DND-41 (cell line): ENCODE data around the gene GLCE.

ENCODE experiments used
- ATAC-seq: fragments of 200-7000 bp; cut with Tn5 transposase; 3 replicates; pipeline ENCODE4 v1.9.1; 2021; ENCODE audit warnings: low read depth; ENCODE audit not compliant: insufficient read depth
- DNase-seq: peaks from one replicate; pipeline ENCODE4 v3.0.0-alpha.2; 2020
- H2AFZ ChIP-seq: 2 replicates; pipeline ENCODE4 v1.6.0; 2012; ENCODE audit warnings: low read depth, low read length
- H3K27ac ChIP-seq: 2 replicates; pipeline ENCODE4 v1.5.1; 2012; ENCODE audit warnings: low read length, inconsistent platforms
- H3K27me3 ChIP-seq: fragments of 200-600 bp; sonication (generic); 2 replicates; pipeline ENCODE4 v1.6.0; 2012; ENCODE audit warnings: low read length, mild to moderate bottlenecking, inconsistent platforms; ENCODE audit not compliant: insufficient read depth, poor library complexity
- H3K36me3 ChIP-seq: 2 replicates; pipeline ENCODE4 v1.5.1; 2012; ENCODE audit warnings: low read length, inconsistent platforms; ENCODE audit not compliant: insufficient read depth
- H3K4me1 ChIP-seq: 2 replicates; pipeline ENCODE4 v1.5.1; 2012; ENCODE audit warnings: mild to moderate bottlenecking, low read length; ENCODE audit not compliant: insufficient read depth
- H3K4me2 ChIP-seq: 2 replicates; pipeline ENCODE4 v1.6.0; 2012; ENCODE audit warnings: mild to moderate bottlenecking, moderate library complexity, low read length, inconsistent platforms; ENCODE audit not compliant: insufficient read depth
- H3K4me3 ChIP-seq, 2 experiments: fragments of 200-600 bp in 1 of 2; shearing (Covaris generic) in 1 of 2; 2 replicates each; pipeline ENCODE4 v1.5.1; 2012 to 2016; ENCODE audit warnings: inconsistent platforms in 2 of 2, low read length in 2 of 2, mild to moderate bottlenecking in 2 of 2, low read depth in 1 of 2, moderate library complexity in 1 of 2
- H3K79me2 ChIP-seq: 2 replicates; pipeline ENCODE4 v1.6.0; 2012; ENCODE audit warnings: low read length, inconsistent platforms; ENCODE audit not compliant: insufficient read depth
- H3K9ac ChIP-seq: 2 replicates; pipeline ENCODE4 v1.6.0; 2012; ENCODE audit warnings: low read depth, mild to moderate bottlenecking, inconsistent platforms, low read length, moderate library complexity
- H3K9me3 ChIP-seq: 2 replicates; pipeline ENCODE4 v1.5.1; 2012; ENCODE audit warnings: low read length, moderate library complexity, mild to moderate bottlenecking, inconsistent platforms; ENCODE audit not compliant: insufficient read depth, severe bottlenecking
- H4K20me1 ChIP-seq: 2 replicates; pipeline ENCODE4 v1.6.0; 2012; ENCODE audit warnings: low read length; ENCODE audit not compliant: insufficient read depth
- EZH2 ChIP-seq: IDR thresholded peaks from 3 replicates; pipeline ENCODE4 v1.6.1; 2012; ENCODE audit warnings: borderline replicate concordance, low read depth, mild to moderate bottlenecking, moderate library complexity, low read length, inconsistent platforms; ENCODE audit not compliant: severe bottlenecking
- TF ChIP-seq, protein P1 (sequence below): IDR thresholded peaks from 2 replicates; pipeline ENCODE4 v1.5.1; 2012; ENCODE audit warnings: borderline replicate concordance, low read length, moderate library complexity, mild to moderate bottlenecking; ENCODE audit not compliant: poor library complexity, severe bottlenecking; ENCODE audit errors: extremely low read depth

Gene GLCE

DNA sequence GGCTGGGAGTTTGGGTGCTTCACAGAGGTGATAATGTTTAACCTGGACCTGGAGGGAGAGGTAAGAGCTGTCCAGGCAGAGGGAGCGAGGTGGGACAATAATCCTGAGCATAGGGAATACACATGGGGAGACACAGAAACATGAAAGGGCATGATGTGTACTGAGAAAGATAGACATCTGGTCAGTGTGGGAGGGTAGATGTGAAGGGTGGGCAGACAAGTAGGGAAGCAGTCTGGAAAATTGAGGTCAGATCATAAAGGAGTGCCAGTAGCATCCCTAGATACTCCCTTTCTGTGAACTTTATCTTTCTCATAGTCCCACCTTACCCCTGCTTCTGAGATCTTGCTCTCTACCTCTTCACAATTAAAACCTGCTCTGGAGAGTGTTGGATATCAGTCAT lies 12.0 kb upstream of the GLCE start:
- H3K27ac ChIP-seq, result no peak overlapping the region
- no peaks in the 10 kb centered on the region for H4K20me1 ChIP-seq
- no peaks in the 10 kb centered on the region for H3K4me1 ChIP-seq
- H2AFZ ChIP-seq, result no peak overlapping the region
- H3K4me2 ChIP-seq, result no peak overlapping the region
- peaks cover 34% of the 10 kb centered on the region for H3K27me3 ChIP-seq
- no peak overlapping the region for H3K4me3 ChIP-seq
- TF ChIP-seq, protein P1, sequence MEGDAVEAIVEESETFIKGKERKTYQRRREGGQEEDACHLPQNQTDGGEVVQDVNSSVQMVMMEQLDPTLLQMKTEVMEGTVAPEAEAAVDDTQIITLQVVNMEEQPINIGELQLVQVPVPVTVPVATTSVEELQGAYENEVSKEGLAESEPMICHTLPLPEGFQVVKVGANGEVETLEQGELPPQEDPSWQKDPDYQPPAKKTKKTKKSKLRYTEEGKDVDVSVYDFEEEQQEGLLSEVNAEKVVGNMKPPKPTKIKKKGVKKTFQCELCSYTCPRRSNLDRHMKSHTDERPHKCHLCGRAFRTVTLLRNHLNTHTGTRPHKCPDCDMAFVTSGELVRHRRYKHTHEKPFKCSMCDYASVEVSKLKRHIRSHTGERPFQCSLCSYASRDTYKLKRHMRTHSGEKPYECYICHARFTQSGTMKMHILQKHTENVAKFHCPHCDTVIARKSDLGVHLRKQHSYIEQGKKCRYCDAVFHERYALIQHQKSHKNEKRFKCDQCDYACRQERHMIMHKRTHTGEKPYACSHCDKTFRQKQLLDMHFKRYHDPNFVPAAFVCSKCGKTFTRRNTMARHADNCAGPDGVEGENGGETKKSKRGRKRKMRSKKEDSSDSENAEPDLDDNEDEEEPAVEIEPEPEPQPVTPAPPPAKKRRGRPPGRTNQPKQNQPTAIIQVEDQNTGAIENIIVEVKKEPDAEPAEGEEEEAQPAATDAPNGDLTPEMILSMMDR, result no peak
- no peak for TF ChIP-seq EZH2
- no peak for ATAC-seq
- H3K9me3 ChIP-seq, result no peaks in the 10 kb centered on the region
- DNase-seq, result no peak
- H3K9ac ChIP-seq, result no peak overlapping the region
- no peaks in the 10 kb centered on the region for H3K79me2 ChIP-seq
- no peaks in the 10 kb centered on the region for H3K36me3 ChIP-seq

DNA sequence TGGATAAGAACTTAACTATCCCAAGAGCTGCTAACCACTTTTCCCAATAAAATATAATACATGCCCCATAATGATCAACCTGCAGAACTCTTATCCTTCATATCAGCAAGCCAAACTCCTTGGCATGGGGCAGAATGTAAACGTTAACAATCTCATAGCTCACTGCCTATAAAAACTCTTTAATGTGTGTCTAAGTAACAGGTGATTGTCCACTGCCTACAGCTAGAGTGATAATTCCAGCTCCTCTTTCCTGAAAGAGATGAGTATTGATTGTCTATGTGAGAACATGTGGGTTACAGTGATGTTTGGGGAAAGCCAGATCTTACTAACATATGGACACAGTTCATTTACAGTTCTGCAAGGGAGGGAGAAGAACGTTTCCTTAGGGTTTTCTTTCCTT lies 11.3 kb upstream of the GLCE start:
- Histone ChIP-seq H3K79me2 (no peaks in the 10 kb centered on the region), H3K4me2 (no peak overlapping the region), H3K36me3 (no peaks in the 10 kb centered on the region), H4K20me1 (no peaks in the 10 kb centered on the region), H3K9me3 (no peaks in the 10 kb centered on the region), H3K27ac (no peak overlapping the region), H3K4me1 (no peaks in the 10 kb centered on the region), H2AFZ (no peak overlapping the region), H3K27me3 (peaks cover 27% of the 10 kb centered on the region), H3K4me3 (no peak overlapping the region), H3K9ac (no peak overlapping the region)
- ATAC-seq (no peak), DNase-seq (no peak)
- no peak for TF ChIP-seq EZH2
- TF ChIP-seq, protein P1, result no peak

DNA sequence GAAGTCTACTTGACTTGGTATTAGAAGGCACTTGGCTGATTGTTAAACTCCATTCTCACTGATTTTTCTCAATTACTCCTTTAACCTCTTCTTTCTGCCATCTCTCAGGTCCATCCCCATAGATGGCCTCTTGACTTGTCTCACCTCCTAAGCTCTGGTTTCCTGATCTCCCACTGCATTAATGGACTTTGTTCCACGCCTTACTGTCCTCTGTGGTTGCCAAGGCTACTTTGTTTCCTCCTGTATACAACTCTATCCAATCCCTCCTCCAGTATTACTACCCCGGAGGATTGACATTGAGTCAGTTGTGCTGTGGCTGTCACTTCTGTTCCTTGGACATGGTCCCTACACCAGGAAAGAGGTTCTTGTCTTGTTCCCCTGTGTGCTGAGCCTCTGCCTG lies 10.6 kb upstream of the GLCE start:
- Histone ChIP-seq H3K4me1 (no peaks in the 10 kb centered on the region), H3K9ac (no peak overlapping the region), H3K9me3 (no peaks in the 10 kb centered on the region), H3K27me3 (peaks cover 27% of the 10 kb centered on the region), H3K36me3 (no peaks in the 10 kb centered on the region), H3K4me2 (no peak overlapping the region), H3K4me3 (no peak overlapping the region), H2AFZ (no peak overlapping the region), H4K20me1 (no peaks in the 10 kb centered on the region), H3K27ac (no peak overlapping the region), H3K79me2 (no peaks in the 10 kb centered on the region)
- no peak for ATAC-seq
- DNase-seq, result no peak
- TF ChIP-seq, protein P1, result no peak
- no peak for TF ChIP-seq EZH2

DNA sequence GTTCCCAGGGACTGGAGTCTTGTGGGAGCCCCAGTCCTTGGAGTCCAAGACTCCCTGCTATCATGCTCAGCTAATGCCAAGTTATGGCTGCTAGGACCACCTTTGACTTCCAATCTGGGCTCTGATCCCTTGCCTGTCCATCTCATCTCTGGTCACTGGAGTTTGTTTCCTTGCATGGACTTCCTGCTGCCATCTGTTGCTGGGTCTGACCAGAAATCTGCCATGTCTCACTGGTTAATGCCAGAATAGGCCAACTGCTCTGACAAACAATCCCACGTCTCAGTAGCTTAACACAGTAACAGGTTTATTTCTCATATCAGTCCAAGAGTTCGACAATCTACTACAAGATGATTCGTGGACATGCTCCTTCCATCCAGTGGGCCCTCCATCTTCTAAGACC lies 10.1 kb upstream of the GLCE start:
- Histone ChIP-seq H3K9ac (no peak overlapping the region), H3K79me2 (no peaks in the 10 kb centered on the region), H3K9me3 (no peaks in the 10 kb centered on the region), H3K27me3 (peaks cover 27% of the 10 kb centered on the region), H3K4me1 (no peaks in the 10 kb centered on the region), H3K4me3 (no peak overlapping the region), H3K27ac (no peak overlapping the region), H4K20me1 (no peaks in the 10 kb centered on the region), H3K36me3 (no peaks in the 10 kb centered on the region), H2AFZ (no peak overlapping the region), H3K4me2 (no peak overlapping the region)
- DNase-seq (no peak), ATAC-seq (no peak)
- TF ChIP-seq, protein P1, result no peak
- no peak for TF ChIP-seq EZH2
